Mesenchymal stem cell (in vitro differentiated cells and primary cell): ENCODE results near the gene PYGO2.

Experiments
- DNase-seq: peaks from one replicate; pipeline ENCODE4 v3.0.0-alpha.2; 2013
- H2AFZ ChIP-seq: one replicate; pipeline ENCODE4 v1.6.1; 2013; ENCODE audit warnings: low read depth, mild to moderate bottlenecking, control low read depth, inconsistent platforms, low read length, moderate library complexity
- H2AK5ac ChIP-seq: 2 replicates; pipeline ENCODE4 v1.6.1; 2013; ENCODE audit warnings: low read length, moderate library complexity, mild to moderate bottlenecking, inconsistent platforms; ENCODE audit not compliant: severe bottlenecking
- H2BK120ac ChIP-seq: one replicate; pipeline ENCODE4 v1.6.1; 2013; ENCODE audit warnings: low read depth, mild to moderate bottlenecking, inconsistent platforms, low read length, moderate library complexity
- H2BK12ac ChIP-seq, 2 experiments: one replicate each; pipeline ENCODE4 v1.6.1; 2013; ENCODE audit warnings: inconsistent platforms in 2 of 2, low read length in 2 of 2, mild to moderate bottlenecking in 2 of 2, moderate library complexity in 2 of 2, control low read depth in 1 of 2
- H2BK15ac ChIP-seq: one replicate; pipeline ENCODE4 v1.6.1; 2013; ENCODE audit warnings: mild to moderate bottlenecking, low read depth, inconsistent platforms; ENCODE audit not compliant: poor library complexity, severe bottlenecking
- H2BK5ac ChIP-seq: 2 replicates; pipeline ENCODE4 v1.6.1; 2013; ENCODE audit warnings: low read depth, mild to moderate bottlenecking, low read length, control low read depth, inconsistent platforms; ENCODE audit not compliant: poor library complexity, severe bottlenecking
- H3K14ac ChIP-seq, 2 experiments: one replicate each; pipeline ENCODE4 v1.6.1; 2013; ENCODE audit warnings: inconsistent platforms in 2 of 2, low read length in 2 of 2, control low read depth in 1 of 2, mild to moderate bottlenecking in 1 of 2, moderate library complexity in 1 of 2
- H3K18ac ChIP-seq, 2 experiments: one replicate each; pipeline ENCODE4 v1.6.1; 2013; ENCODE audit warnings: inconsistent platforms in 2 of 2, low read length in 2 of 2, control low read depth in 1 of 2, low read depth in 1 of 2, mild to moderate bottlenecking in 1 of 2
- H3K23ac ChIP-seq, 2 experiments: one replicate each; pipeline ENCODE4 v1.6.1; 2013; ENCODE audit warnings: inconsistent platforms in 2 of 2, low read length in 2 of 2, mild to moderate bottlenecking in 2 of 2, moderate library complexity in 2 of 2, control low read depth in 1 of 2
- H3K27ac ChIP-seq: 2 replicates; pipeline ENCODE4 v1.5.1; 2013; ENCODE audit warnings: mild to moderate bottlenecking, moderate library complexity, low read length, control low read depth, inconsistent platforms; ENCODE audit not compliant: poor library complexity, severe bottlenecking
- H3K27me3 ChIP-seq, 2 experiments: 2 replicates each; pipeline versions ENCODE4 v1.6.1 to v1.7.0; 2013; ENCODE audit warnings: low read length in 2 of 2, mild to moderate bottlenecking in 2 of 2, moderate library complexity in 2 of 2, control low read depth in 1 of 2, inconsistent platforms in 1 of 2; ENCODE audit not compliant: control insufficient read depth in 1 of 2, insufficient read depth in 1 of 2
- H3K36me3 ChIP-seq, 2 experiments: 2 replicates each; pipeline versions ENCODE4 v1.6.1 to v1.7.0; 2013; ENCODE audit warnings: low read length in 2 of 2, control low read depth in 1 of 2, inconsistent platforms in 1 of 2, low read depth in 1 of 2, mild to moderate bottlenecking in 1 of 2; ENCODE audit not compliant: insufficient read depth in 2 of 2, control insufficient read depth in 1 of 2
- H3K4ac ChIP-seq, 2 experiments: one replicate each; pipeline ENCODE4 v1.6.1; 2013; ENCODE audit warnings: inconsistent platforms in 2 of 2, low read length in 2 of 2, mild to moderate bottlenecking in 2 of 2, moderate library complexity in 2 of 2, control low read depth in 1 of 2, low read depth in 1 of 2
- H3K4me1 ChIP-seq: 2 replicates; pipeline ENCODE4 v1.6.1; 2013; ENCODE audit warnings: low read depth, low read length, control low read depth; ENCODE audit not compliant: control insufficient read depth, insufficient read depth
- H3K4me2 ChIP-seq: 2 replicates; pipeline ENCODE4 v1.6.1; 2013; ENCODE audit warnings: low read length, mild to moderate bottlenecking, inconsistent platforms; ENCODE audit not compliant: poor library complexity, severe bottlenecking
- H3K4me3 ChIP-seq, 2 experiments: 2 replicates each; pipeline versions ENCODE4 v1.5.1 to v1.7.0; 2013; ENCODE audit warnings: low read length in 2 of 2, mild to moderate bottlenecking in 2 of 2, control low read depth in 1 of 2, low read depth in 1 of 2; ENCODE audit not compliant: insufficient read depth in 1 of 2
- H3K79me1 ChIP-seq: replicated peaks from 2 replicates; pipeline ENCODE4 v1.6.1; 2013; ENCODE audit warnings: mild to moderate bottlenecking, control low read depth, low read length, inconsistent platforms; ENCODE audit not compliant: poor library complexity, severe bottlenecking
- H3K9ac ChIP-seq: 2 replicates; pipeline ENCODE4 v1.7.0; 2013; ENCODE audit warnings: mild to moderate bottlenecking, low read length, moderate library complexity
- H3K9me3 ChIP-seq: 2 replicates; pipeline ENCODE4 v1.7.0; 2013; ENCODE audit warnings: mild to moderate bottlenecking, low read length; ENCODE audit not compliant: control insufficient read depth
- H4K8ac ChIP-seq: one replicate; pipeline ENCODE4 v1.6.1; 2013; ENCODE audit warnings: inconsistent platforms, mild to moderate bottlenecking, low read length, moderate library complexity
- H4K91ac ChIP-seq: one replicate; pipeline ENCODE4 v1.6.1; 2013; ENCODE audit warnings: mild to moderate bottlenecking, low read length, inconsistent platforms
- WGBS: methylation state at CpG from one replicate; pipeline ENCODE4 v1.1.7; 2013; ENCODE audit warnings: mixed read lengths; 5-methylcytosine and 5-hydroxymethylcytosine counted together

The PYGO2 gene

DNA sequence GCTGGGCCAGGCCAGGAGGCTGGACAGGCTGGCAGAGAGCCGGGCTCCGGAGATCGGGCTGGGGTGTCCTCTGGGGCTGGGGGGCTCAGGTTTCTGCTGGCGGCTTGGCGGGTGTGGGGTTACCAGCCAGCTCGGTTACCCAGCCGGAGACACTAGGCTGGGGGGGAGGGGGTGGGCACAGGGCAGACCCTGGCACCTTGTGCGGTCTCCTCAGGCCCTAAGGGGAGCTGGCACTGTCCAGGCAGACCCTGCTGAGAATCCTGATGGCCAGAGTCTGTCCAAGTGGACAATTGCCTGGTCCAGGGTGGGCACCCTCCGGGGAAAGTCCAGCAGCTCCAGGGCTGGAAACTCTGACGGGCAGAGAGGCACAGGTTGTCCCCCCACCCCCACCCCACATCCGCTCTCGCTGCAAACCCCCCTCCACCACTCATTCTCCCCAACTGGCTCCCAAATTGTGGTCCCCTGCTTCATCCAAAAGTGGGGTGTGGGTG is 47.7 kb upstream of the PYGO2 start:
- peaks cover 37% of the 10 kb centered on the region for H3K4me1 ChIP-seq
- H3K4me3 ChIP-seq: no peak overlapping the region
- no peaks in the 10 kb centered on the region for H3K9me3 ChIP-seq
- H3K36me3 ChIP-seq: peaks cover 13 to 82% of the 10 kb centered on the region in 2 experiments
- no peak overlapping the region for H2BK120ac ChIP-seq
- H2BK5ac ChIP-seq: no peak overlapping the region
- H3K27ac ChIP-seq: no peak overlapping the region
- no peak overlapping the region for H2AK5ac ChIP-seq
- no peak for DNase-seq
- H3K79me1 ChIP-seq: peaks cover 44% of the 10 kb centered on the region
- no peak overlapping the region for H3K14ac ChIP-seq
- 94% methylated on average over 12 of the region's 12 CpGs for WGBS
- no peak overlapping the region for H4K8ac ChIP-seq
- H3K27me3 ChIP-seq: no peaks in the 10 kb centered on the region
- no peak overlapping the region for H3K9ac ChIP-seq
- no peak overlapping the region for H3K4ac ChIP-seq
- H2AFZ ChIP-seq: no peak overlapping the region
- H3K4me2 ChIP-seq: no peak overlapping the region
- no peak overlapping the region for H2BK15ac ChIP-seq
- no peak overlapping the region for H3K18ac ChIP-seq
- no peak overlapping the region for H3K23ac ChIP-seq
- H2BK12ac ChIP-seq: no peak overlapping the region
- no peak overlapping the region for H4K91ac ChIP-seq

- Histone ChIP-seq H2AK5ac (no peak overlapping the region), H3K23ac (no peak overlapping the region), H3K14ac (no peak overlapping the region), H2BK5ac (no peak overlapping the region), H3K9ac (no peak overlapping the region), H2BK12ac (no peak overlapping the region), H4K8ac (no peak overlapping the region), H3K4me1 (peaks cover 38% of the 10 kb centered on the region), H3K9me3 (no peaks in the 10 kb centered on the region), H3K36me3 (peaks cover 8 to 73% of the 10 kb centered on the region in 2 experiments), H3K4me2 (no peak overlapping the region), H3K27ac (no peak overlapping the region), H3K4me3 (no peak overlapping the region), H2AFZ (no peak overlapping the region), H3K4ac (no peak overlapping the region), H3K79me1 (peaks cover 43% of the 10 kb centered on the region), H2BK120ac (no peak overlapping the region), H3K27me3 (no peaks in the 10 kb centered on the region), H3K18ac (no peak overlapping the region), H4K91ac (no peak overlapping the region), H2BK15ac (no peak overlapping the region)
- no peak for DNase-seq
- 92% methylated on average over 12 of the region's 16 CpGs for WGBS
Measured at GRCh38 chr1:155008015-155008941, 46.7 kb upstream of the PYGO2 start.

DNA sequence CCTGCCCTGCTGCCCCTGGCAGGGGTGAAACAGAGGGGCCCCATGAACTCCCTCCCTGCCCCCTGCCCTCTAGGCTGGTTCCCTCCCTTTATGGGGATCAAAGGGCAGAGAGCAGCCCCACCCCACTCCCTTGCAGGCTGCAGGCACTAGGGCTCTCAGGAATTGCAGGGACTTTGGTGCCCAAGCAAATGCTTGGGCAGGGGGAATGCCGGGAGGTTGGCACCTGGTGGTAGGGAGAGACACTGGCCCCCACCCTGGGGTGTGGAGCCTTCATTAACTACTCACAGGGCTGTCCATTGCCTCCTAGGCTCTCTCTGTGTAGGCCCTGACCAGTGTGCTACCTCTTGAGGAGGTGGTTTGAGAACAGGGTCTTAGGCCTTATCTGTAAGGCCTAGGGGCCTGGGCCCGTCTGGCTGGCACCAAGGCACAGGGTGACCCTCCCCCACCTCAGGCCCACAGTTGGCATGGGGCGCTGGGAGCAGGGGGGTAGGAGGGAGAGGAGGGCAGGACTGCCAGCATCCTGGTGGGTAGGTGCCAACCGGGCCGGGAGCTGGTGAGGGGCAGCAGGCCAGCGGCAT is 45.8 kb upstream of the PYGO2 start:
- no peak overlapping the region for H2BK12ac ChIP-seq
- H4K8ac ChIP-seq: no peak overlapping the region
- DNase-seq: no peak
- no peak overlapping the region for H2AK5ac ChIP-seq
- no peak overlapping the region for H3K9ac ChIP-seq
- H3K4me2 ChIP-seq: no peak overlapping the region
- H3K9me3 ChIP-seq: no peaks in the 10 kb centered on the region
- no peak overlapping the region for H2BK15ac ChIP-seq
- H2BK120ac ChIP-seq: no peak overlapping the region
- peaks cover 8 to 68% of the 10 kb centered on the region in 2 experiments for H3K36me3 ChIP-seq
- H3K4me3 ChIP-seq: no peak overlapping the region
- no peak overlapping the region for H3K4ac ChIP-seq
- H3K4me1 ChIP-seq: peaks cover 37% of the 10 kb centered on the region
- H2AFZ ChIP-seq: no peak overlapping the region
- H3K18ac ChIP-seq: no peak overlapping the region
- H2BK5ac ChIP-seq: no peak overlapping the region
- H4K91ac ChIP-seq: no peak overlapping the region
- H3K23ac ChIP-seq: no peak overlapping the region
- H3K79me1 ChIP-seq: peaks cover 41% of the 10 kb centered on the region
- H3K27ac ChIP-seq: no peak overlapping the region
- no peak overlapping the region for H3K14ac ChIP-seq
- 96% methylated on average over 5 of the region's 6 CpGs for WGBS
- no peaks in the 10 kb centered on the region for H3K27me3 ChIP-seq

DNA sequence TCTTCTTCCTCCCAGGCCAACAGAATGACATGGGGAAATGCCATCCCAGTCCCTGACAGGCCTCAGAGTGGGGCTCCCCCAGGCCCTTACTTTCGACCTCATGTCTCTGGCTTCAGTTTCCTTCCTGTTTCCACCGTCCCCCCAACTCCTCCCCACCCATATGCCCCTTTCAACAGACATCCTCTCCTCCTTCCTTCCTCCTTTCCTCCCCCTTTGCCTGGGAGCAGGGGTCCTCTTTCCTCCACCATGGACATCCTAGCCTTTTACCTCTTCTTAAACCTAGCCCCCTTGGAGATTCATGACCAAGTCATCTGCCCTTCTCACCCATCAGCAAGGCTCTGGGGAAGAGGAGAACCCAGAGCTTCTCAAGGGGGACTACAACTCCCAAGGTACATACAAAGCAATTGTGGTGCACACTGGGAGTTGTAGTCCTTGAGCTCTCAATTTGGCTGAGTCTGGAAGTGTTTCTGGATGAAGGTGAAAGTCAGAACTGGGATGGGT is 45.1 kb upstream of the PYGO2 start:
- no peak overlapping the region for H2BK5ac ChIP-seq
- no peak for DNase-seq

More for the DNA sequence above, 45.1 kb upstream of the PYGO2 start:
- Histone ChIP-seq H2AK5ac (no peak overlapping the region), H3K23ac (no peak overlapping the region), H3K27ac (no peak overlapping the region), H3K4me2 (no peak overlapping the region), H3K18ac (no peak overlapping the region), H3K4ac (no peak overlapping the region), H4K8ac (no peak overlapping the region), H3K9ac (no peak overlapping the region), H2BK15ac (no peak overlapping the region), H2AFZ (no peak overlapping the region), H3K4me3 (no peak overlapping the region), H3K79me1 (peaks cover 35% of the 10 kb centered on the region), H4K91ac (no peak overlapping the region), H2BK12ac (no peak overlapping the region), H3K36me3 (peaks cover 8 to 61% of the 10 kb centered on the region in 2 experiments), H3K9me3 (no peaks in the 10 kb centered on the region), H2BK120ac (no peak overlapping the region), H3K27me3 (no peaks in the 10 kb centered on the region), H3K4me1 (peaks cover 31% of the 10 kb centered on the region), H3K14ac (no peak overlapping the region)
- 95% methylated on average over 2 of the region's 2 CpGs for WGBS
